Esophagus muscularis mucosa (tissue), 4 donors: ENCODE measurements around the gene NEK7. TPM values are rescaled to one million over a fixed set of nuclear protein-coding genes. Genes with fewer than 3 reads are reported as not detected.

Experiments used
- DNase-seq: peaks from one replicate; pipeline ENCODE4 v3.0.0-alpha.2; 2017; ENCODE audit errors: extremely low spot score
- H3K27ac ChIP-seq, 4 donors: fragments of 200-600 bp; sonication (generic); replicated peaks in 1 of 4; 1 replicate in 3 of 4; 2 replicates in 1 of 4; pipeline ENCODE4 v1.5.1; 2016 to 2019; ENCODE audit warnings: mild to moderate bottlenecking in 1 of 4
- H3K27me3 ChIP-seq, 4 donors: fragments of 200-600 bp; sonication (generic); one replicate each; pipeline versions ENCODE4 v1.5.1 to v1.6.0; 2016 to 2019
- H3K36me3 ChIP-seq, 4 donors: fragments of 200-600 bp; sonication (generic); one replicate each; pipeline ENCODE4 v1.5.1; 2016 to 2019
- H3K4me1 ChIP-seq, 4 donors: fragments of 200-600 bp; sonication (generic); one replicate each; pipeline ENCODE4 v1.5.1; 2016 to 2019
- H3K4me3 ChIP-seq, 4 donors: fragments of 200-600 bp; sonication (generic); 1 replicate in 2 of 4; 2 replicates in 2 of 4; pipeline ENCODE4 v1.5.1; 2016 to 2019; ENCODE audit warnings: mild to moderate bottlenecking in 4 of 4, moderate library complexity in 1 of 4
- H3K9me3 ChIP-seq, 4 donors: fragments of 200-600 bp; sonication (generic); 1 replicate in 3 of 4; 2 replicates in 1 of 4; pipeline ENCODE4 v1.5.1; 2016 to 2019
- EP300 ChIP-seq: sonication (generic); formaldehyde crosslinking; IDR thresholded peaks from one replicate; pipeline ENCODE4 v1.6.1; 2017; ENCODE audit warnings: antibody characterized with exemption
- POLR2A ChIP-seq: fragments of 450-650 bp; IDR thresholded peaks from one replicate; pipeline ENCODE4 v1.6.1; 2017; ENCODE audit warnings: antibody characterized with exemption, moderate library complexity, mild to moderate bottlenecking, low read depth
- POLR2AphosphoS5 ChIP-seq, 2 donors: sonication (generic); formaldehyde crosslinking; IDR thresholded peaks; one replicate each; pipeline ENCODE4 v1.6.1; 2017; ENCODE audit warnings: antibody characterized with exemption in 2 of 2
- WGBS: methylation state at CpG from one replicate; pipeline ENCODE4 v1.1.5; 2018; 5-methylcytosine and 5-hydroxymethylcytosine counted together
- intact Hi-C: fragments of 100-400 bp; cut with DNase I; formaldehyde crosslinking; loops from one replicate; pipeline ENCODE4 v1.15.1; 2023
- total RNA-seq, 4 donors: library from RNA; depleted of rRNA; stranded (reverse); fragments of >200 nt; gene quantifications; one replicate each; pipeline versions ENCODE4 v1.1.0 to v1.2.1, GENCODE V29; 2016
- TF ChIP-seq, protein P1 (sequence below), 3 experiments: fragments of 200-600 bp in 2 of 3; fragments of 450-650 bp in 1 of 3; sonication (generic) in 2 of 3; IDR thresholded peaks; one replicate each; pipeline ENCODE4 v1.5.1; 2017 to 2019; ENCODE audit warnings: antibody characterized with exemption in 3 of 3, mild to moderate bottlenecking in 2 of 3, moderate library complexity in 1 of 3

NEK7 gene
- total RNA-seq, 4 donors from 2014 or later = 110 to 196 (median 158) TPM

DNA sequence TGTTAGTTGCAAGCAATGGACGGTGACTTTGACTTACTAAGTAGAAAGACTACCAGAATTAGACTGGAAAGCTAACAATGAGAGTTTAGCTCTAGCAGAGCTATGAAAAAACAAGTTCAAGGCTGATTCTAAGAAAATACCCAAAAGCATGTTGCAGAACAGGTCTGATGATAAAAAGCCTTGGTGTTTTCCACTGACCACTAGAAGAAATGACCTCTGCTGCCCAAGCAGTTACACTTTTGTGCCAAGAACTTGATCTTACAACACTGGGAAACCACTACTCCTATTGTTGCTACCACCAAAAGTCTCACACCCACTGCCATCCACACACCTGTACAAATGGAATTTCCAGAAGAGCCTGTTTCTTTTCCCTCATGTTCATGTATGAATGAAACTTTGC lies 21.4 kb upstream of the NEK7 start:
- TF ChIP-seq EP300 (no peak), POLR2A (no peak), POLR2AphosphoS5 (IDR thresholded peaks at IDR 0.05) (no peak)
- TF ChIP-seq, protein P1, sequence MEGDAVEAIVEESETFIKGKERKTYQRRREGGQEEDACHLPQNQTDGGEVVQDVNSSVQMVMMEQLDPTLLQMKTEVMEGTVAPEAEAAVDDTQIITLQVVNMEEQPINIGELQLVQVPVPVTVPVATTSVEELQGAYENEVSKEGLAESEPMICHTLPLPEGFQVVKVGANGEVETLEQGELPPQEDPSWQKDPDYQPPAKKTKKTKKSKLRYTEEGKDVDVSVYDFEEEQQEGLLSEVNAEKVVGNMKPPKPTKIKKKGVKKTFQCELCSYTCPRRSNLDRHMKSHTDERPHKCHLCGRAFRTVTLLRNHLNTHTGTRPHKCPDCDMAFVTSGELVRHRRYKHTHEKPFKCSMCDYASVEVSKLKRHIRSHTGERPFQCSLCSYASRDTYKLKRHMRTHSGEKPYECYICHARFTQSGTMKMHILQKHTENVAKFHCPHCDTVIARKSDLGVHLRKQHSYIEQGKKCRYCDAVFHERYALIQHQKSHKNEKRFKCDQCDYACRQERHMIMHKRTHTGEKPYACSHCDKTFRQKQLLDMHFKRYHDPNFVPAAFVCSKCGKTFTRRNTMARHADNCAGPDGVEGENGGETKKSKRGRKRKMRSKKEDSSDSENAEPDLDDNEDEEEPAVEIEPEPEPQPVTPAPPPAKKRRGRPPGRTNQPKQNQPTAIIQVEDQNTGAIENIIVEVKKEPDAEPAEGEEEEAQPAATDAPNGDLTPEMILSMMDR (IDR thresholded peaks at IDR 0.05) = no peak
- H3K27ac ChIP-seq = no peak overlapping the region
- H3K9me3 ChIP-seq = no peaks in the 10 kb centered on the region
- DNase-seq = no peak
- WGBS = 94% methylated on average over 1 of the region's 1 CpG
- H3K4me3 ChIP-seq = no peak overlapping the region
- intact Hi-C loops = no loop called here
- H3K36me3 ChIP-seq = no peaks in the 10 kb centered on the region
- H3K27me3 ChIP-seq = no peaks in the 10 kb centered on the region
- H3K4me1 ChIP-seq = no peaks in the 10 kb centered on the region

DNA sequence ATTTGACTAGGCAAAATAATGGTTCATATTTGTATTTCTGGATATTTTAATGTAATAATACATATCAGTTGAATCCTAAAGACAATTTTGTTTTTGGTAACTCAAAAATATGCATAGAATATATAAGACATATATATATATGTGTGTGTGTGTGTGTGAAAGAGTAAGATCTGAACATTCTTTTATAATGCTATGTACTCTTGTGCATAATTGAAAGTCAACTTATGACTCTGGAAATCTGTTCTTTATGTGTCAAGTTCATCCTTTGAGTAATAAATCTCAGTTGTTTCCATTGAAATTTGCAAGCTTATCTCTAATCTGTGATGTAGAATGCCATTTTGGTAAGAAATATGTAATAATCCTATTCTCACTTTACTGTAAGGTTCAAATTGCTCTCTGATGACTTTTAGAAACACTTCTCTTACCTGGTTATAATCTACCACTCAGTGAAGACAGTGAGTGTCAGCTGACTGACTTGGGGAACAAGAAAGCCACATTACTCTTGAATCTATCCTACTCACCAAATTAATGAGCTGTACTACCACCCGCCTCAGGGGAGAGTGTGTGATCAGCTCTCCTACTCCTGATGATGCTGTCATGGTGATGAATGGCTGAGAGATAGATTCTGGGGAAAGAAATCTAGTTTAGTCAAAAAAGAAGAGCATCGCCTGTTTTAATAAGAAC lies 15.0 kb upstream of the NEK7 start:
- no peaks in the 10 kb centered on the region for H3K27me3 ChIP-seq
- H3K27ac ChIP-seq = no peak overlapping the region
- TF ChIP-seq POLR2AphosphoS5 (IDR thresholded peaks at IDR 0.05) (no peak), EP300 (no peak), POLR2A (no peak)
- TF ChIP-seq, protein P1 (IDR thresholded peaks at IDR 0.05) = no peak
- 83% methylated on average over 2 of the region's 2 CpGs for WGBS
- H3K4me1 ChIP-seq = no peaks in the 10 kb centered on the region
- H3K9me3 ChIP-seq = no peaks in the 10 kb centered on the region
- intact Hi-C loops = no loop called here
- no peaks in the 10 kb centered on the region for H3K36me3 ChIP-seq
- no peak for DNase-seq
- H3K4me3 ChIP-seq = no peak overlapping the region

DNA sequence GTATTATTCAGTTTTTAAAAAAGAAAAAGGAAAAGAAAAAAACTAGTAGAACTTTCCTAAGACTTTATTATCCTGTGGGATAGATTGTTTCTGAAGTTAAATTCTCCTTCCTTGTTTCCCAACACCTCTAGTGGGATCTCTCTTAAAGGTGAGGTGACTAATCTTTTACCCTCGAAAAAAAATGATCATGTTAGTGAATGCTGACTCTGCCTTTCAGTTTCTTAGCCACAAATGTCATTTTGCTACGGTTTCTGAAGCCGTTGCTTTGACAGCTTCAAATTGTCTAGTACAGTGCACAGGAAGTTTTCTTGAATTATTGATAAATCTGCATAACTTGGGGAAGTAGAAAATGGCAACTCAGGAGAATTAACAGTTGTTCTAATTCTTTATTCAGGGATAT lies 13.0 kb upstream of the NEK7 start:
- no peaks in the 10 kb centered on the region for H3K36me3 ChIP-seq
- TF ChIP-seq POLR2AphosphoS5 (IDR thresholded peaks at IDR 0.05) (no peak), POLR2A (no peak), EP300 (no peak)
- H3K27me3 ChIP-seq = no peaks in the 10 kb centered on the region
- no peak overlapping the region for H3K4me3 ChIP-seq
- H3K27ac ChIP-seq = no peak overlapping the region
- 68% methylated on average over 3 of the region's 3 CpGs for WGBS
- intact Hi-C loops = no loop called here
- H3K9me3 ChIP-seq = no peaks in the 10 kb centered on the region
- H3K4me1 ChIP-seq = no peaks in the 10 kb centered on the region
- no peak for DNase-seq

DNA sequence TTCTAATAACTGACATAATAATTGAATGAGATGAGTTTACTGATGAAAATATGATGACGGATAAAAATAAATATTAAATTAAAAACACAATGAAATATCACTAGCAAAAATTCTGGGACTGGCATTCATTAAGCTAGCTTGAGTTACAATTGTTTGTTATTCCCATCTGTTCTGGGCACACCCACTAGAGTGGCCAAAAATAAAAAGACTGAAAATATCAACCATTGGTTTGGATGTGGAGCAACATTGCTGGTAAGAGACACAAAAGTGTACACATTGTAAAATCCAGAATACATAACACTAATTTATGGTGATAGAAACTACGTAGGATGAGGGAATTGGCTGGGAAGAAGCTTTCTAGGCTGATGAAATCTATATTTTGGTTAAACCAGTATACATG lies 9.6 kb upstream of the NEK7 start:
- DNase-seq = no peak
- WGBS = 90% methylated on average over 2 of the region's 2 CpGs
- Histone ChIP-seq H3K4me1 (peaks cover 0 to 5% (median 0%) of the 10 kb centered on the region in 4 donors), H3K27ac (no peak overlapping the region), H3K36me3 (no peaks in the 10 kb centered on the region), H3K4me3 (no peak overlapping the region), H3K9me3 (no peaks in the 10 kb centered on the region), H3K27me3 (no peaks in the 10 kb centered on the region)
- intact Hi-C loops = no loop called here
- TF ChIP-seq POLR2A = no peak
- TF ChIP-seq, protein P1 (IDR thresholded peaks at IDR 0.05) = no peak
- no peak for TF ChIP-seq POLR2AphosphoS5 (IDR thresholded peaks at IDR 0.05)
- no peak for TF ChIP-seq EP300

DNA sequence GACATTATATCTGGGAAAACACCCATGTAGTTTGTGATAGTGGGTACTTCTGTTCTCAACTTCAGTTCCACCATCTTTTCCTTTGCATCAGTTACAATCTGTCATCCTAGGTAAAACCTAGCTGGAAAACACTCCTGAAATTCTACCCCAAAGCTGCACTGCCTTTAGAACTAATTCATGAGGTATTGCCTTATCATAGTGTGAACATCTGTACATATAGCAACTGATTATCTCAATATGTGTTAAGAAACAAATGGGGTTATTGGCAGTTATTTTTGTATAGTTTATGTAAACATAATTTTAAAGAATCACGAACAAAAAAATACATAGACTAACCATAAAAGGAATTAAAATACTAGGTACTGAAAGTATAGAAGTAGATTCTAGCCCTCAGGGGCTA lies 6.4 kb upstream of the NEK7 start:
- Histone ChIP-seq H3K27me3 (no peaks in the 10 kb centered on the region), H3K36me3 (no peaks in the 10 kb centered on the region), H3K4me1 (peaks cover 0 to 23% (median 4%) of the 10 kb centered on the region in 4 donors), H3K9me3 (no peaks in the 10 kb centered on the region), H3K27ac (no peak overlapping the region), H3K4me3 (no peak overlapping the region)
- no peak for DNase-seq
- TF ChIP-seq, protein P1 (IDR thresholded peaks at IDR 0.05) = no peak
- TF ChIP-seq POLR2AphosphoS5 (IDR thresholded peaks at IDR 0.05) (no peak), POLR2A (no peak), EP300 (no peak)
- intact Hi-C loops = loop anchor here (10.0 kb wide), 1 partner anchor 246 kb away; the partner anchor contains the start of gene C1orf53
- WGBS = 77% methylated on average over 1 of the region's 1 CpG
